GM18873 (cell line): ENCODE measurements around the gene FYB1.
"Not testable (repeated sequence)": the region's sequence is repeated elsewhere in the genome, so short reads cannot be mapped to it uniquely, and the experiment has no call there.

ENCODE experiments used
- ATAC-seq: cut with Tn5 transposase; IDR thresholded peaks from one replicate; pipeline ENCODE4 v1.9.1; 2021; ENCODE audit warnings: mild to moderate bottlenecking, moderate library complexity, moderate number of reproducible peaks; ENCODE audit not compliant: unreplicated experiment, low FRiP score

The FYB1 gene

DNA sequence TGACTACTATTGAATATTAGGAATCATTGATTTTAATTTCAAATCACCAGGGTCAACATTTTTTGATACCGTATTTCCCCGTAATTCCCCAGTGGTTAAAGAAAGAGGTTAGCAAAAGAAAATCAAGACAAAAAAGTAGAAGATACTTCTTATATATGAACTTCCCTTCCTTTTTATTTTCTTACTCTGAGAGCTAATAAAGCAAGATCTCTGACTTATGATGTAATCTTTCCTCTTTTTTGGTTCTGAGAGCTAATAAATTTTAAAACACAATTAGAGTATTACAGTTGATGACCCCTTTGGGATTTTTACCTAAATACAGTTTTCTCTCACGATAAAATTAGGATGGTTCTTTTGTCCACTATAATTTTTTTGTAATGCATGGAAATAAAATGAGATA lies 9.2 kb upstream of the FYB1 start:
- ATAC-seq: no peak

DNA sequence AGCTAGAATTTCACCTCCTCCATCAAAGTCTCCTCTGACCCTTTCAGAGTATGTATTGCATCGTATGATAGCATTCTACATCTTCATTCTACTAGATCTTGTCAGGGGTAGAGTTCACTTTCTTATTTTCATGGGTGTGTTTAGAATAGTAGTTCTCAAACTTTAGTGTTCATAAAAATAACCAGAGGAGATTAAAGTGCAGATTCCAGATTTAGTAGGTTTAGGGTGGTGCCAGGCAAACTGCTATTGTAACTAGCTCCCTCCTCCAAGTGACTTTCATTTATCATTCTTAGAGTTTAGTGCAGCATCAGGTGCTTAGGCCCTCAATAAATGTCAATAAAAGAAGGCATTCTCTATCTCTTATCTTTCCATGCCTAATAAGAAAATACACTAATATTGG lies 7.2 kb upstream of the FYB1 start:
- ATAC-seq: no peak

DNA sequence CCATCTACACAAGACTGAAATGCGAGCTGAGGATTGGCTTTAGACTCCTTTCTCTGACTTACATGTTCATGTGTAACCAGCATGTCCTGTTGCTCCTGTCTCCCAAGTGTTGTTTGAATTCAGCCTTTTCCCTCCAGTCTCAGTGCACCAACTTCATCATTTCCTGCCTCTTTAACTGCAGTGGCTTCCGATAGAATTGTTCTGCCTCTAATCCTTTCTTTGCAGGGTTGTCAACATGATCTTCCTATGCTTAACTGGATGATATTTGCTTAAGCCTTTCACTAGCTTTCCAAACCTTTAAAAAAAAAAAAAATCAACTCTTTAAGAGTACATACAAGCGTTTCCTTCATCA lies 6.7 kb upstream of the FYB1 start:
- ATAC-seq: no peak

GRCh38 chr5:39225405-39226099 lies 6.2 kb upstream of the FYB1 start:
- ATAC-seq: no peak

GRCh38 chr5:39224196-39224761 lies 4.9 kb upstream of the FYB1 start:
- no peak for ATAC-seq

GRCh38 chr5:39223565-39224156 lies 4.3 kb upstream of the FYB1 start:
- no peak for ATAC-seq

DNA sequence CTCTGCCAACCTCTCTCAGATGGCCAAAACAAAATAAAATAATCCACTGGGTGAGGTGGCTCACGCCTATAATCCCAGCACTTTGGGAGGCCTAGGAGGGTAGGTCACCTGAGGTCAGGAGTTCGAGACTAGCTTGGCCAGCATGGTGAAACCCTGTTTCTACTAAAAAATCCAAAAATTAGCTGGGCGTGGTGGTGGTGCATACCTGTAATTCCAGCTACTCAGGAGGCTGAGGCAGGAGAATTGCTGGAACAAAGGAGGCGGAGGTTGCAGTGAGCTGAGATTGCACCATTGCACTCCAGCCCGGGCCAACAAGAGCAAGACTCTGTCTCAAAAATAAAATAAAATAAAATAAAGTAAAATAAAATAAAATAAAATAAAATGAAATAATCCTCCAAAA lies 2.3 kb upstream of the FYB1 start:
- ATAC-seq: not testable (repeated sequence)

DNA sequence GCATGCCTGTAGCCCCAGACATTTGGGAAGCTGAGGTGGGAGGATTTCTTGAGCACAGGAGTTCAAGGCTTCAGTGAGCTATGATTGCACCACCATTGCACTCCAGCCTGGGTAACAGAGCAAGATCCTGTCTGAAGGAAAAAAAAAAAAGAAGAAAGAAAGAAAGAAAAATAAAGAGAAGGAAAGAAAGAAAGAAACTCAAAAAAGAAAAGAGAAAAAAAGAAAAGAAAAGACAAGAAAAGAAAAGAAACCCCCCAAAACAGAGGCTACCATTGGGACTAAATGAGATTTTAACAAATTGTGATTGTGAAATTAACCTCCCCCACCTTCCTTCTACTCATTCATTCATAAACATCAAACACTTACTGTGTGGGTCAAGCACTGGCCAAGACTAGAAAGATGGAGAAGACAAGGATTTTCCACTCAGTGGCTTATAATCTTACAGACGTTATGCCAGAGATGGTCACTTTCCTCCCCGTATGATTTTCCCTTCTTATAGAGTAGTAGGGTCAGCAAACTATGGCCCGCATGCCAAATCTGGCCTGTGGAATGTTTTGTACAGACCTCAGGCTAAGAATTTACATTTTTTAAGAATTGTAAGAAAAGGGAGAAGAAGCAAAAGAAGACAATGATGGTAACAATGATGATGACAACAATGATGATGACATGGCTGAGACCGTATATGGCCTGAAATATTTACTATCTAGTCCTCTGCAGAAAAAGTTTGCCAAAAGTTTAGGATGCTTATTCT lies 1.1 kb upstream of the FYB1 start:
- no peak for ATAC-seq

GRCh38 chr5:39218482-39219402 lies 621 bp downstream of the FYB1 start:
- ATAC-seq: no peak

DNA sequence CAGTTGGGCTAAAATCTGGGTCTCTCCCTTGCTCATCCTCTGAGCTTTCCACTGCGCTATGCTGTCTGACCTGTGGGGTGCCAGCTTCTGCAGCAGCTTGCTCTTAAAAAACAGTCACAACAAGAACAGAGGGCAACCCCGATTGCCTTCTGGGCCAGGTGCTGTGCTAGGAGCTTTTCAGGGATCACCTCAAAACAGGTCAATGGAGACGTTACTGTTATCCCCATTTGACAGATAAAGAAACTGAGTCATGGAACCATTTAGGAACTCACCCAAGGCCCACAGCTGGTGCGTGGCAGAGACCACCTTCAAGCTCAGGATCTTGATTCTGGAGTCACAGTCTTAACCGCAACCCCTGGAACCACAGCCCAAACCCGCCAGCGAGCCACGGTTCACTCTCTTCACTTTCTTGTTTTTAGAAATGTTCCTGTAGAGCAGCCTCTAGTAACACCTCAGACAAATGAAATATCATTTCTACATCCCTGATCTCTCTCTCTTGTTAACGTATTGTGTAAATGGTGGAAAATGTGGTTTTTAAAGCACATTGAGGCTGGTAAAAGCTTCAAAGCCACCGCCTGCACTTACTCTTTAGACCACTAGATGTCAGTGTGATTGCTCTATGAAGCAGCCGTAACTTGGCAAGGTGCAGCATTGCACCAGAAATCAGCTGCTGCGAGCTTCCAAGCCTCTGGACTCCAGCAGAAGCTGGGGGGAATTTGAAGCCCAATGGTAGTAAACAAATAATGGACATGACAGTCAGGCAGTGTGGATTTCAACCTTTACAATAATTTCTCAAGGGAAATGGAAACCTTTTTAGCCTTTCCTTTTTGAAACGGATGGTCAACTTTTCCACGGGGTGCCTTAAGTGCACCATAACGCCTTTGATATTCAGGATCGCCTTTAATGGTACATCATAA lies 1.7 kb downstream of the FYB1 start:
- ATAC-seq: peak; percentile 81

- ATAC-seq: no peak
Measured at GRCh38 chr5:39216631-39217030, 2.7 kb downstream of the FYB1 start.

- no peak for ATAC-seq
Measured at GRCh38 chr5:39215857-39216256, 3.5 kb downstream of the FYB1 start.

DNA sequence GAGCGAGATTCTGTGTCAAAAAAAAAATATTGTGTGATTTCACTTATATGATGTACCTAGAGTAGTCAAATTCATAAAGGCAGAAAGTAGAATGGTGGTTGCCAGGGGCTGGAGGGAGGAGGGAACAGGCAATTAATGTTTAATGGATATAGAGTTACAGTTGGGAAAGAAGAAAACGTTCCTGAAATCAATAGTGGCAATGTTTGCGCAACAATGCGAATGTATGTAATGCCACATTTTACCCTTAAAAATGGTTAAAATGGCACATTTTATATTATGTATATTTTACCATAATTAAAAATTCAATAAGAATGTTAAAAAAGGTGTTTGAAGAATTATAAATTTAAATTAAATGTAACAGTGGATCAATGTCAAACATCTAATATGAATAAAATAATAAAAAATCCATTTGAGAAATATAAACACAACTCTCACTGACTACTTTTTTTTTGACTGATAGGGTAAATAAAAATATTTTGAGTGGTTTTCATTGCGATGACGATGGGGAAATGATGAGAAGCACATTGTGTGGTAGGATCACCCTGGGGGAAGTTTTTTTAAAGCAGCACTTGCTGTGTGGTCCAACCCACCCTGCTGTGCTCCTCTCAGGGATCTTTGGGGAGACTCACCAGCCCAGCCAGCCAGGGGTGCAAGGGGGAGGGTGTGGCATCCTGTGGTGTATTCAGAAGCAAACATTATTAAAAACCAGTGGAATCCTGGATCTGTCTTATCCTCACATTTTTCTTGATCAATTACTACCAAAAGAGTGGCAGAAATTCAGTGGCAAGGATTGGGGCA lies 4.3 kb downstream of the FYB1 start:
- no peak for ATAC-seq

DNA sequence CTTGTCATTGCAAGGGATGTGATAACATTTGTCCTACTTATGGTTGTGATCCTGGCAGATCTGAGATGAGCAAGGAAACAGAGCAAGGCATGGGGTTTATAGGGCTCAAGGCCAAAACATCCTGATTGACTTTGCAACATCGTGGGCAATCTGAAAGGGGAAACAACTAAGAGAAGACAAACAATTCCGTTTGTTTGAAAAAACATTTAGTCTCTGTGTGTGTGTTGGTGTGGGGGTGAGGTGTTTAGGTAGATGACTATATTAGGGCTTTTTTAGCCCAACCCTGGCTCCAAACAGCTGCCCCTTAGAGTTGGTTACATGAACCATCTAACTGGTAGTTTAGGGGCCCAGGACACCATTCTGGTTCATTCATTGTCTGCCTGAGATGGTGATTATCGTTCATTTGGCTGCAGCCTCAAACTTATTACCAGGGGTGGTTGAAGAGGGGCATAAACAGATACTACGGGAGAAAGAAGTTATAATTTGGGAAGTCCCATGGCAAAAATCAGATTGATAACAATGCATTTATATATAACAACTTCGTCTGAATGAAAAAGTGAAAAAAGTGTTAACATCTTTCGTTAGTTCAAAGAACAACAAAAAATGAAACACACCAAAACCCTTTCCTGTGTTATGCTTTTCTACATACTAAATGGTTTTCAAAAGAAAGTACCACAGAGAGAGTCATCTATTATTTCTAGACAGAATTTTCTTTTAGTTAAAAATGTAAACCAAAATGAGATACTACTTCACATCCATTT lies 5.7 kb downstream of the FYB1 start:
- no peak for ATAC-seq

- ATAC-seq: no peak
Measured at GRCh38 chr5:39211773-39212172, 7.6 kb downstream of the FYB1 start.

DNA sequence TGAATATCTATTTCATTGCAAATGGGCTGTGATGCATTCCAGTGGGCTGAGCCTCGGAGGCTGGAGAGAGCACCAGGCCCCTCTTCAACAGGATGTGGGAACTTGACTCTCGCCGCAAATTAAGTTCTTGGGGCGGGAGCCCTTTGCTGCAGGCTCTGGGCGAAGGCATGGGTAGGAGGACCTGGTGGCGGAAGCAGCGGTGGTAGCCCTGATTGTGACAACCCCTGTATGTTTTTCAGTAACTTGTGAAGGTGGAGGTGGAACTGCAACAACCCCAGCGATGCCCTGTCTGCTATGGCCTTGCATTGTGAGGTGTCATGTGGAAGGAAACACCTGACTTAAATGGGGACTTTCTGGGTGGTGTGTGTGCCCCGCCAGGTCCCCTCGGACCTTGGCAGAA lies 9.4 kb downstream of the FYB1 start:
- ATAC-seq: no peak

GRCh38 chr5:39208471-39208870 lies 10.9 kb downstream of the FYB1 start:
- ATAC-seq: no peak
